Measurements from ENCODE around the gene MRPS34.

DNA sequence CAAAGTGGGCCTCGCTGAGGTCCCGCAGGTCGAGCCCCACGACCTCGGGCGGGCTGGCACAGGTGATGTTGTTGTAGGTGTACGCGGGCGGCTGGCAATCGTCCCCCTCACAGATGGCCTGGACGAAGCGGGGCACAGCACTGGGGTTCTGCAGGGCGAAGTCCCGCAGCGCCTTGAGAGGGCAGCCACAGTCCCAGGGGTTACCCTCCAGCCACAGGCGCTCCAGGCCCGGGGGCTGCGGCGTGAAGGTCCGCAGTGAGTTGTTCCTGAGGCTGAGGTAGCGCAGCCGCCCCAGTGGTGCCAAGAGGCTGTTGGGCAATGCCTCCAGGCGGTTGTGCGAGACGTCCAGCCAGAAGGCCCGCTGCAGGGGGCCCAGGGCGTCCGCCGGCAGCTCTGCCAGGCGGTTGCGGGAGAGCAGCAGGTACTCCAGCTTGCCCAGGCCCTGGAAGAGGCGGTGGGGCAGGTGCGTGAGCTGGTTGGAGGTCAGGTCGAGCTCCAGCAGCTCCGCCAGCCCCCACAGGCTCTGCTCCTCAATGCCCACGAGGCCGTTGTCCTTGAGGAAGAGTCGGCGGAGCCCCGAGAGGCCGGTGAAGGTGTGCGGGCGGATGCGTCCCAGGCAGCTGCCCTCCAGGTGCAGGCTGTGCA is 17.8 kb upstream of the MRPS34 start:
- TF ChIP-seq, protein P1, sequence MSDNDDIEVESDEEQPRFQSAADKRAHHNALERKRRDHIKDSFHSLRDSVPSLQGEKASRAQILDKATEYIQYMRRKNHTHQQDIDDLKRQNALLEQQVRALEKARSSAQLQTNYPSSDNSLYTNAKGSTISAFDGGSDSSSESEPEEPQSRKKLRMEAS (IDR thresholded peaks at IDR 0.05; ENCODE audit: low read depth, low read length): no peak
- TF ChIP-seq, protein P2, sequence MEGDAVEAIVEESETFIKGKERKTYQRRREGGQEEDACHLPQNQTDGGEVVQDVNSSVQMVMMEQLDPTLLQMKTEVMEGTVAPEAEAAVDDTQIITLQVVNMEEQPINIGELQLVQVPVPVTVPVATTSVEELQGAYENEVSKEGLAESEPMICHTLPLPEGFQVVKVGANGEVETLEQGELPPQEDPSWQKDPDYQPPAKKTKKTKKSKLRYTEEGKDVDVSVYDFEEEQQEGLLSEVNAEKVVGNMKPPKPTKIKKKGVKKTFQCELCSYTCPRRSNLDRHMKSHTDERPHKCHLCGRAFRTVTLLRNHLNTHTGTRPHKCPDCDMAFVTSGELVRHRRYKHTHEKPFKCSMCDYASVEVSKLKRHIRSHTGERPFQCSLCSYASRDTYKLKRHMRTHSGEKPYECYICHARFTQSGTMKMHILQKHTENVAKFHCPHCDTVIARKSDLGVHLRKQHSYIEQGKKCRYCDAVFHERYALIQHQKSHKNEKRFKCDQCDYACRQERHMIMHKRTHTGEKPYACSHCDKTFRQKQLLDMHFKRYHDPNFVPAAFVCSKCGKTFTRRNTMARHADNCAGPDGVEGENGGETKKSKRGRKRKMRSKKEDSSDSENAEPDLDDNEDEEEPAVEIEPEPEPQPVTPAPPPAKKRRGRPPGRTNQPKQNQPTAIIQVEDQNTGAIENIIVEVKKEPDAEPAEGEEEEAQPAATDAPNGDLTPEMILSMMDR (IDR thresholded peaks at IDR 0.05 in 2 of 3, conservative IDR thresholded peaks at IDR 0.05 in 1 of 3; ENCODE audit: control insufficient read depth in 2 of 3, extremely low read depth in 1 of 3, insufficient read depth in 1 of 3, low read depth in 3 of 3, low read length in 3 of 3): no peak
- no peak; the same call in 1 of the 2 replicates for TF ChIP-seq POLR2A (IDR thresholded peaks at IDR 0.05; ENCODE audit: low read depth, low read length)
- TF ChIP-seq NBN (IDR thresholded peaks at IDR 0.05): no peak
- TF ChIP-seq EP300 (IDR thresholded peaks at IDR 0.05; ENCODE audit: borderline replicate concordance in 1 of 2, control insufficient read depth in 1 of 2, low read depth in 2 of 2, low read length in 2 of 2): no peak
- no peak for TF ChIP-seq YY1 (IDR thresholded peaks at IDR 0.05; ENCODE audit: low read depth, low read length)
- TF ChIP-seq TCF12 (IDR thresholded peaks at IDR 0.05; ENCODE audit: low read depth, low read length): no peak
- TF ChIP-seq JUND (IDR thresholded peaks at IDR 0.05; ENCODE audit: low read depth, low read length): no peak
- no peak for TF ChIP-seq ETV6 (conservative IDR thresholded peaks at IDR 0.05 in 1 of 2, IDR thresholded peaks at IDR 0.05 in 1 of 2; ENCODE audit: borderline replicate concordance in 1 of 2, low read depth in 1 of 2)
- TF ChIP-seq, protein P3, sequence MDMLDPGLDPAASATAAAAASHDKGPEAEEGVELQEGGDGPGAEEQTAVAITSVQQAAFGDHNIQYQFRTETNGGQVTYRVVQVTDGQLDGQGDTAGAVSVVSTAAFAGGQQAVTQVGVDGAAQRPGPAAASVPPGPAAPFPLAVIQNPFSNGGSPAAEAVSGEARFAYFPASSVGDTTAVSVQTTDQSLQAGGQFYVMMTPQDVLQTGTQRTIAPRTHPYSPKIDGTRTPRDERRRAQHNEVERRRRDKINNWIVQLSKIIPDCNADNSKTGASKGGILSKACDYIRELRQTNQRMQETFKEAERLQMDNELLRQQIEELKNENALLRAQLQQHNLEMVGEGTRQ (IDR thresholded peaks at IDR 0.05; ENCODE audit: borderline replicate concordance, low read depth, low read length): no peak
- TF ChIP-seq POLR2AphosphoS5 (IDR thresholded peaks at IDR 0.05; ENCODE audit: low read length): no peak
- TF ChIP-seq, protein P4, sequence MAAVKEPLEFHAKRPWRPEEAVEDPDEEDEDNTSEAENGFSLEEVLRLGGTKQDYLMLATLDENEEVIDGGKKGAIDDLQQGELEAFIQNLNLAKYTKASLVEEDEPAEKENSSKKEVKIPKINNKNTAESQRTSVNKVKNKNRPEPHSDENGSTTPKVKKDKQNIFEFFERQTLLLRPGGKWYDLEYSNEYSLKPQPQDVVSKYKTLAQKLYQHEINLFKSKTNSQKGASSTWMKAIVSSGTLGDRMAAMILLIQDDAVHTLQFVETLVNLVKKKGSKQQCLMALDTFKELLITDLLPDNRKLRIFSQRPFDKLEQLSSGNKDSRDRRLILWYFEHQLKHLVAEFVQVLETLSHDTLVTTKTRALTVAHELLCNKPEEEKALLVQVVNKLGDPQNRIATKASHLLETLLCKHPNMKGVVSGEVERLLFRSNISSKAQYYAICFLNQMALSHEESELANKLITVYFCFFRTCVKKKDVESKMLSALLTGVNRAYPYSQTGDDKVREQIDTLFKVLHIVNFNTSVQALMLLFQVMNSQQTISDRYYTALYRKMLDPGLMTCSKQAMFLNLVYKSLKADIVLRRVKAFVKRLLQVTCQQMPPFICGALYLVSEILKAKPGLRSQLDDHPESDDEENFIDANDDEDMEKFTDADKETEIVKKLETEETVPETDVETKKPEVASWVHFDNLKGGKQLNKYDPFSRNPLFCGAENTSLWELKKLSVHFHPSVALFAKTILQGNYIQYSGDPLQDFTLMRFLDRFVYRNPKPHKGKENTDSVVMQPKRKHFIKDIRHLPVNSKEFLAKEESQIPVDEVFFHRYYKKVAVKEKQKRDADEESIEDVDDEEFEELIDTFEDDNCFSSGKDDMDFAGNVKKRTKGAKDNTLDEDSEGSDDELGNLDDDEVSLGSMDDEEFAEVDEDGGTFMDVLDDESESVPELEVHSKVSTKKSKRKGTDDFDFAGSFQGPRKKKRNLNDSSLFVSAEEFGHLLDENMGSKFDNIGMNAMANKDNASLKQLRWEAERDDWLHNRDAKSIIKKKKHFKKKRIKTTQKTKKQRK (IDR thresholded peaks at IDR 0.05; ENCODE audit: low read depth, low read length): no peak
- no peak for TF ChIP-seq NFIC (IDR thresholded peaks at IDR 0.05; ENCODE audit: low read depth, low read length)

Measured in GM12878 (cell line).